Colon (tissue), 2 donors: ENCODE measurements around the gene ZNF749.
A peak's percentile ranks its signal among the peaks of the same experiment; 100 is the strongest.

Source experiments
- FAIRE-seq: peaks from 2 replicates; lab custom pipeline; 2012; peaks lifted over from hg19 to GRCh38; lab: Jason Lieb, UNC
- donor health status: control.
- donor health status: control.

Gene ZNF749

DNA sequence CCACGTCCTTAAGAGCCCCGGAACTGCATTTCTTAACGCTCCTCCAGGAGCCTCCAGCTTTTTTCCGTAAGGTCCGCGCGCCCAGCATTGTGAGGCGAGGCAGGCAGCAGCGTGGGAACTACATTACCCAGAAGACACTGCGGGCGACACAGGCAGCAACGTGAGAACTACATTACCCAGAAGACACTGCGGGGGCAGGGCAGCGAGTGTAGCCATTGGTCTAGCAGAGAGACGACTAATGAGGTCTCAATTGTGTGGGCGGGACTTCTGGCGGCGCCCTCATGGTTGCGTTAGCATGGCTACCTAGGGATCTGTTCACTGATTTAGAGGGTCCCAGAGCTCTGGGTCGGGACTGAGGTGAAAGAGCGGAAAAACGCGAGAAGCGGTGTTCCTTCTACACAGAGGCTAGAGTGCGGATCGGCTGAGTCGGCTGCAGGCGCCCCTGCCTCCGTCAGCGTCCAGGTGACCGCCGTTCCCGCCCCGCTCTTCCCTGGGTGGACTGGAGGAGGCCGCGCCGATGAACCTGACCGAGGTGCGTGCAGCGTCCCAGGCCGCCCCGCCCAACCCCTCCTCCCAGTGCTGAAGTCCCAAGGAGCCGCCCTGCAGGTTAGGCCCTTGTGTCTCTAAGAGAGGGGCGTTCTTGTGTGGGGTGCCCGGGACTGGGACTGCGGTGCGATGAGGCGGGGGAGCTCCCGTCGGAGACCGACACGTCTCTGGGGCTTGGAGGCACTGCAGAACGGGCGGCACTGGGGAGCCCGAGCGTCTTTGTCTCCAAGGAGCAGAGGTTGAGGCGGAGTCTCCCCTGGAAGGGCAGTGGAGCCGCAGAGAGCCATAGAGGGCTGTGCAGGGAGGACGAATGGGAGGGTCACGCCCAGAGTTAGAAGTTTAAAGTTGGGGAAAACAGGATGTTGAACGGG lies at the start of gene ZNF749:
Gene ZNF749, plus strand, starts transcription at position 264 of the 917 bp plus-strand sequence. Its CDS starts 254 bp downstream, at position 518.
- peak; percentile 90 for FAIRE-seq

DNA sequence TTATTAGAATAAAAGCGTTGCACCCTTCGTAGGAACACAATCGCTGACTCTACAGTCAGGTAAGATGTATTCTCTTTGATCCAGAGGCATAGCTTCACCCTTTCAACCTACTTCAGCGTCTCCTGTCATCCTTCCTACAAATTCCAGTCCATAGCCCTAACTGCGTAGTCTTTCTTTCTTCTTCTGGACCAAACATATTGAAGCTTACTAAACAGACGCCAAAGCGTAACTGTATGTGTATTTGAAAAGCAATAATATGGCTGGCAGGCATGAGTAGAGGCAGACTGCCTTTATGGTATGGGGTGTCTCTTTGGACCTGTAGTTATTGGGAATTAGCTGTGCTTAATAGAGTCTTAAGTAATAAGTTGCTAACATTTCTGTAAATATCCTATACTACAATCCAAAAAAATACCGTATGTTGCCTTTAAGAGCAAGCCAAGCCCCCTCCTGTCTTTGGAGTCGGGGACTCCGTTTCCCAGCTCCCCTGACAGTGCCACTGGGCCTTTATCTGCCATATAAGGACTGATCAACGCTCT lies 45.9 kb upstream of the ZNF749 start:
- FAIRE-seq, result no peak

DNA sequence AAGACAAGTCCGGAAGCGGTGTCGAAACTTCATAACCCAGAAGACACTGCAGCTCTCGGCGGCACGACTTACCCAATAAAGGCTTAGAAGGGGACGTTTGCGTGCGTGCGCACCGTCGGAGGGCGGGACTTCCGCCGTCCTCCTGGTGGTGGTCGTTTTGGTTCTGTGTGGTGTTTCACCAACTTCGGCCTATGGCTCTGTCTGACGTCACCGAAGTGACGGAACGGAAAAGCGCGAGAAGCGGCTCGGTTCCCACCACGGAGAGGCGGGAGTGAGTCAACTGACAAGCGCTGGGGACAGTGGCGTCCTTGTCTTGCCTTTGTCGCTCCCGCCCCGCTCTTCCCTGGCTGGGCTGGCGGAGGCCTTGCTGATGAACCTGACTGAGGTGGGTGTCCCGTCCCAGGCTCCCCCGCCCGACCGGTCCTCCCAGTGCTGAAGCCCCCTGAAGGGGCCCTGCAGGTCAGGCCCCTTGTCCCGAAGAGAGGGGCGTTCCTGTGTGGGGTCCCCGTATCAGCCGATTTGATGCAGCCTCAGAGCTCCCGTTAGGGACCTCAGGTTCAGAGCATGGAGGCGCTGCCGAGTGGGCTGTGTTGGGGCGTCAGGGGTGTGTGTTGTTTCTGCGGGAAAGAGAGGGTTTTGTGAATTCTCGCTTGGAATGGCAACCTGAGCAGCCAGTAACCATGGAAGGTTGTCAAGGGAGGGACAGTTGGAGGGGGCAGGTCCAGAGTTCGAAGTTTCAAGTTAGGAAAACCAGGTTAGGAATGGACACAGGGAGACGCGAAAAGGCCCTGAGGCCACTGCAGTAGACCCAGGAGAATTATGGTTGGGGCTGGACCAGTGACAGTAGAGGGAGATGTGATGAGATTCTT lies 45.2 kb upstream of the ZNF749 start, which contains the start of gene ZNF548:
Gene ZNF548, plus strand, starts transcription at position 125 of the 869 bp plus-strand sequence. Its CDS starts 246 bp downstream, at position 371.
- peak; percentile 38 for FAIRE-seq

DNA sequence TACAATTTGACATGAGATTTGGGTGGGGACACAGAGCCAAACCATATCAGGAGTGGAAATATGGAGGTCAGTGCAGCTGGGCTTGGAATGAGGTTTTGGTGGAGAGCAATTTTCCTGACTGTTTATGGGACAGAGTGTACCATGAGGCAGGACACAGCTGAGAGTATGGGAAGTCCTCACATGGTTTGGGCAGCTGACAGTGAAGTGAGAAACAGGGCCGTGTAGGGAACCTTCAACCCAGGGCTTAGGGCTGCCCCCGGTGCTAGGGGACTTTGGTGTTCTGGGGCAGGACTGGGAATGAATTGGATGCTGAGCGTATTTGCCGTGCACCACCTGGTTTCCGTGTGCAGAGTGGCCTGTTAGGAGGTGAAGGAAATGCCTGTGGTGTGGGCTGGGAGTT lies 39.4 kb upstream of the ZNF749 start:
- no peak for FAIRE-seq

DNA sequence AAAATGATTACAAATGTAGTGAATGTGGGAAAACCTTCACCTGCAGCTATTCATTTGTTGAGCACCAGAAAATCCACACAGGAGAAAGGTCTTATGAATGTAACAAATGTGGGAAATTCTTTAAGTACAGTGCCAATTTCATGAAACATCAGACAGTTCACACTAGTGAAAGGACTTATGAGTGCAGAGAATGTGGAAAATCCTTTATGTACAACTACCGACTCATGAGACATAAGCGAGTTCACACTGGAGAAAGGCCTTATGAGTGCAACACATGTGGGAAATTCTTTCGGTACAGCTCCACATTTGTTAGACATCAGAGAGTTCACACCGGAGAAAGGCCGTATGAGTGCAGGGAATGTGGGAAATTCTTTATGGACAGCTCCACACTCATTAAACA lies 36.3 kb upstream of the ZNF749 start:
- no peak for FAIRE-seq

DNA sequence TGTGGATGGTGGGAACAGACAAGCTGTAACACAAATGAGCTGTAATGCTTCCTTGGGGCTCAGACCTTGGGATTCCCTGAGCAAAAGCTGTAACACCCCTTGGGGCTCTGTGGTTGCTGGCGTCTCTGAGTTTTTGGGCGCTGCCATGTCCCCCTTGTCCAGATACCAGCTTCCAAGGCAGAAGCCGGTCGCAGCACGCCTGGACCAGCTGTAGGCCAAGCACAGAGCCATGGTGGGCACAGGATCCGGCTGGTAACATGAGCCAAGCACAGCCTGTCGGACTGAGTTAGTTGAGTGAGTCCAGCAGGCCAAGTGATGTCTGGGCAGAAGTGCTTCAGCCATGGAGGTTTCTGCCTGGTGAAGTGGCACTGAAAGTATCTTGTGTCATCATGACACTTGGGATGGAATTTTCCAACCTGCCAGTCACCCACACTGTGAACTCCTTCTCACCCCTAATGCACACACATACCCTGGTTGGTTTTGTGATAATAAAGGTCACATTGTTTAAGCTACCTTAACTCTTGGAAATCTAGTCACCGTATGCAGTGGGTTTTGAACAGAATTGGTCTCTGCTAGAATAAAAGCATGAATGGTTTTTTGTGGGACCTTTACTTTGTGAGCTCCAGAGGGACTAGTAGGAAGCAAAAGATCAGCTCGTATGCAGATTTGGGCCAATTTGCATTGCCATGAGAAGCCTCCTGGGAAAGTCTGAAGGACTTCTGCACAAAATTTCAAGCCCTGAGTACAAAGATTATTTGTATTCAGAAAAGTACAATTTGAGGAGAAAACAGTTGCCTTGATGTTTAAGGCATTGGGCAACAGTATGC lies 31.2 kb upstream of the ZNF749 start:
- FAIRE-seq, result no peak

DNA sequence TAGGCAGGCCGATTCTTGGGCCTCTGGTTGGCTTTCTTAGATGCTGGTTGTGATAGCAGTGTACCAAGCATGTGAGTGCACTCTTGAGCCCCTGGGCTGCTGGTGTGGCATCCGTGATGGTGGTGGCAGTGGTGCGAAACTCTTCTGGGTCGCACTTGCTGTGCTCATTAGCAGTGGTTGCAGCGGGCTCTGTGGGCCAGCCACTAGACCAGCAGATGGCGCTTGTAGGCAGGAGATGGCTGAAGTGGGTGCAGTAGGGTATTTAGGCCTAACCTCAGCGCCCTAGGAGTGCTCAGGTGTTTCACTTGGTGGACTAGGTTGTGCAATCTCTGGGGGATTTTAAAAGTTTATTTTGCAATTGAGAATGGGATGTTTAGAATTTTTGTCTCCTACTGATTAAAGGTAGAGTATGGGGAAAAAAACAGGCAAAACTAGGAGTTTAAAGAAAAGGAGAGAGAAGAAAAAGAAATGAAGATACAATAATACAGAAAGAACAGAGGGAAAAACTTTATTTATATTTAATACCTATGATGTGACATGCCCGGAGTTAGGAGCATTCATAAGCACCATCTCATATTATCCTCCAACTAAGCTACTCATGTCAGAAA lies 28.5 kb upstream of the ZNF749 start:
- no peak for FAIRE-seq

DNA sequence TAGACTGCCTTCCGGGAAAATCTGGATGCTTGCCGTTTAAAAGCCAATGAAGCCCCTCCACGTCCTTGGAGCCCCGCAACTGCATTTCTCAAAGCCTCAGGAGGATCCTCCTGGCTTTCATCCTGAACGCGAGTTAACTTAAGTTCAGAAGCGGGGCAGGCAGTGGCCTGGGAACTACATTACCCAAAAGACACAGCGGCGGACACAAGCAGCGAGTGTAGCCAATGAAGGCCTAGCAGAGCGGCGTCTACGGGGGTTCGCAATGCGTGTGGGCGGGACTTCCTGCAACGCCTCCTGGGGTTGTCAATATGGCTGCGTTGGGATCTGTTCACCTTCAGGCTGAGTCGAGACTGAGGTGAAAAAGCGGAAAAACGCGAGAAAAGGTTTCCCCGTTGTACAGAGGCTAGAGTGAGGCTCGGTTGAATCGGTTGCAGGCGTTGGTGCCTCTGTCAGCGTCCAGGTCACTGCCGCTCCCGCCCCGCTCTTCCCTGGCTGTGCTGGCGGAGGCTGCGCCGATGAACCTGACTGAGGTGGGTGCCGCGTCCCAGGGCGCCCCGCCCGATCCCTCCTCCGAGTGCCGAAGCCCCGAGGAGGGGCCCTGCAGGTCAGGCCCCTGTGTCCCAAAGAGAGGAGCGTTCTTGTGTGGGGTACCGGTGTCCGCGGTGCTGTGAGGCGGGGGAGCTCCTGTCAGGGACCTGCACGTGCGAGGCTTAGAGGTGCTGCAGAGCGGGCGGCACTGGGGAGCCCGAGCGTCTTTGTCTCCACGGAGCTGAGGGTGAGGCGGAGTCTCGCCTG lies 24.1 kb upstream of the ZNF749 start, which contains the start of gene ZNF17:
Gene ZNF17, plus strand, starts transcription at position 285 of the 795 bp plus-strand sequence. CDS start 2,455 bp downstream, outside the sequence.
- FAIRE-seq, result no peak

DNA sequence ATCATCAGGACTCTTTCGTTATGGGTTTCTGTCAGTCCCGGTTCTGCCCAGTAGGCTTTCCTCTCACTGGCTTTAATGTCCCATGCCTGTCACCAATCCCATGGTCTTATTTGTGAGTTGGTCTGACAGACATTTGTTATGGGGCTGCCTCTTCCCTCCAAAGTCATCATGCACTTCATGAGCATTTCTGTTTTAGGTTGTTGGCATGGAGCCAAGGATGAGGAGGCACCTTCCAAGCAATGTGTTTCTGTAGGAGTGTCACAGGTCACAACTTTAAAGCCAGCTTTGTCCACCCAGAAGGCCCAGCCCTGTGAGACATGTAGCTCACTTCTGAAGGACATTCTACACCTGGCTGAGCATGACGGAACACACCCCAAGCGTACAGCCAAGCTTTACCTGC lies 15.7 kb upstream of the ZNF749 start:
- FAIRE-seq, result no peak

DNA sequence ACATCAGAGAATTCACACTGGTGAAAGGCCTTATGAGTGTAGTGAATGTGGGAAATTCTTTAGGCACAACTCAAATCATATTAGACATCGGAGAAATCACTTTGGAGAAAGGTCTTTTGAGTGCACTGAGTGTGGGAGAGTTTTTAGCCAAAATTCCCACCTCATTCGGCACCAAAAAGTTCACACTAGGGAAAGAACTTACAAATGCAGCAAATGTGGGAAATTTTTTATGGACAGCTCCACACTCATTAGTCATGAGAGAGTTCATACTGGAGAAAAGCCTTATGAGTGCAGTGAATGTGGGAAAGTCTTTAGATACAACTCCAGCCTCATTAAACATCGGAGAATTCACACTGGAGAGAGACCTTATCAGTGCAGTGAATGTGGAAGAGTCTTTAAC lies 14.1 kb upstream of the ZNF749 start:
- no peak for FAIRE-seq

DNA sequence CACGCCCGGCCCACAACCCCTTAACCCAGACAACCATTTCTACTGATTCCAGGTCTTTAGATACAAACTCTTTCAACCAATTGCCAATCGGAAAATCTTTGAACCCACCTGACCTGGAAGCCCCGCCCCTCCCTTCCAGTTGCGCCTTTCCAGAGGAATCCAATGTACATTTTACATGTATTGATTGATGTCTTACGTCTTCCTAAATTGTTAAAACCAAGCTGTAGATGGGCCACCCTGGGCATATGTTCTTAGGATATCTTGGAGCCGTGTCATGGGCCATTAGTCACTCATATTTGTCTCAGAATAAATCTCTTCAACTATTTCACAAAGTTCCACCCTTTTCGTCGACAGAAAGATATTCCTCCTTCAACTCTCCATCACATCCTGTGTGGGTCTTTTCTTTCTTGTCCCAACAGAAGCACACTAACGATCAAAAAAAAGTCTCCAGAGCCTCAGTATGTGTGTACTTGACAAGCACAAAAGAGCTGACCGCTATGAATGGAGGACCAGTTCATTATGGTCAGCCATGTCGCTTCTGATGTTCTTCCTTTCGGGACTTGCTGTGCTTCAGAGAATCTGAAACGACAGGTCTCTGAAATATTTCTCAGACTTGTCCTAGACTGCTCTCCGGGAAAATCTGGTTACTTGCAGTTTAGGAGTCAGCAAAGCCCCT lies 601 bp upstream of the ZNF749 start:
- no peak for FAIRE-seq

DNA sequence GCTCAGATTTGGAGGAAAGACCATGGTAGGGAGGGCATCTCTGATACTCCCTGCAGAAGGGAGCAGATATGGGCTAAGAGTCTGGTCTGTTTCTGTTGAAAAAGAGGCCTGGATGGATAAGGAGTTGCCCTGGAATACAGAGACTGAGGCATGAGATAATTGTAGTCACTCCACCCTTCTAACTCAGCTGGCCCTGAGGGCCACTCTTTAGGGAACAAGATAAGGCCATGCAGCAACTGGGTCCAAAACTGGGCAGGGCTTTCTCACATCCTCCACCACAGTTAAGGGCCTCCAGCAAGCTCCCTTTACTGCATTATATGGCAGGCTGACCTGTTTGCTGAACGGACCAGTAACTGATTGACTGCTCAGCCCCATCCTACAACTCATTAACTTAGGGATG lies 1.3 kb downstream of the ZNF749 start:
- FAIRE-seq, result no peak

DNA sequence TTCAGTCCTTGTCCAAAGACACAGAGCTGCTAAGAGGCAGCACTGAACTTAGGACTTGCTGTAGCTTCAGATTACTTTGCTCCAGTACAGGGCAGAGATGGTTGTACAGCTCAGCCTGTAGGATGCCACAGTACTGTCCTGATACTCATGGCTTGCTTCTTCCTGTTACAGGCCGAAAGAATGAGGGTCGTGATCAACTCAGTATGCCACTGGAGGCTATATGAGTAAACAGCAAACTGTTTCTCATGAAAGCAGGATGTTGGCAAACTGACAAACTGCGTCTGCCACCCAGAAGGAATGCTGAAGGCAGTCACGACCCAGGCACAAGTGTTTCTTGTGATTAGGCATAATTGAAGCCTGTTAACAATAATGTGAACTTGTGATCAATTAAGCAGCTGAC lies 2.8 kb downstream of the ZNF749 start:
- no peak for FAIRE-seq

DNA sequence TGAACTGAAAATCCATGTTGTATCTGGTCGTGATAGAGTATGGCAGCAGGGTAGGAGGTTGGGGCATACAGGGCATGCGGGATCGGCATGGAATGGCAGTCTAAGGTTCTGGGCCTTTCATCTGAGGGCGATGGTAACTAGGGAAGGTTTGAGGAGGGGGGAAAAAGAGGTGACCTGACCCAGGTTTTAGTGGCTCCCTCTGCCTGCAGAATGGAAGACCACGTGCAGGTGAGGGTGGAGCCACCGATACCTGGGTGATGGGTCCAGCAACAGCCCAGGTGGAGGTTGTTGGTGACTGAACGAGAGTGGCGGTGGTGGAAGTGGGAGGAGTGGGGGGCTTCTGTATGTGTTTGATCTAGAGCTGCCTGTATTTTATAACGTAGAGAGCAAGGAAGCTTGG lies 3.8 kb downstream of the ZNF749 start:
- no peak for FAIRE-seq

DNA sequence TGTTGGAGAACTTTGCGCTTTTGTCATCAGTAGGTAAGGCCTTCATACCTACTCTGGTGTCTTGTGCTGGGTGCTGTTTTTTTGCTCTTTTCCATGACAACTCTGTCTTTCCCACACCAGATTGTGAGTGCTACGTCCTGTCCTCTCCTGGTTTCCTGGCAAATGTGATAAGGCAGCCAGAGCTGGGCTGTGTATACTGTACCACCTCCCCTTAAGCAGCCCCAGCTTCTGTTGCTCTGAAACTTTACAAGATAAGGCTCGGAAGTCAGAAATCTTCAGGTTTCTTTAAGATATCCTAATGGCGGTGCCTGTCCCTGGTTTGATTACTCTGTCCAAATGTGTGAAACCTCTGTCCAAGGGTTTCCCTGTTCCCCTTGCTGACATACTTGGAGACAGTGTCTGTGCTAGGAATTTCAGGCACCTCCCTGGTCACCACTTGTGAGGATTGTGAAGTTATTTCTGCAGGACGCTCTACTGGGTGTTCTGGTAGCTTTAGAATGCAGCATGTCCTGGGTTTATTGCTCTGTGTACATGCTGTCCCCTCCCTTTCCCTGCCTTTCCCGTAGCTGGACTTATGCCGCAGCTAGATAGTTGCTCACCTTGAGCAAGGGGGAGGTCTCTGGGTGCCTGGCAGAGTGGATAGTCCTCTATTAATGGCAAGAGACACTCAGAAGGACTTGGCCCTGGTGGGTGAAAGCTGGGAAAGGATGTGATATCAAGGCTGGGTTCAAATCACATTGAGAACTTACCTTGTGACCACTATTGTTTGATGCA lies 7.0 kb downstream of the ZNF749 start:
- no peak for FAIRE-seq

DNA sequence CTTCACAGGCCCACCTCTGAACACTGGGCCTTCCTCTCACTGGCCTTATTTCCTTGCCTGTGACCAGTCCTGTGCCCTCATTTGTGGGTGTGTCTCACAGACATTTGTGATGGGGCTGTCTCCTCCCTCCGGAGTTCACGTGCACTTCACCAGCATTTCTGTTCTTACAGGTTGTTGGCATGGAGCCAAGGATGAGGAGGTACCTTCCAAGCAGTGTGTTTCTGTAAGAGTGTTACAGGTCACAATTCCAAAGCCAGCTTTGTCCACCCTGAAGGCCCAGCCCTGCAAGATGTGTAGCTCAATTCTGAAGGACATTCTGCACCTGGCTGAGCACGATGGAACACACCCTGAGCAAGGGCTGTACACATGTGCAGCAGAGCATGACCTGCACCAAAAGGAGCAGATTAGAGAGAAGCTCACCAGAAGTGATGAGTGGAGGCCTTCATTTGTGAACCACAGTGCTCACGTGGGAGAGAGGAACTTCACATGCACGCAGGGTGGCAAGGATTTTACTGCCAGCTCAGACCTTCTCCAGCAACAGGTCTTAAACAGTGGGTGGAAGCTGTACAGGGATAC lies 8.1 kb downstream of the ZNF749 start:
- no peak for FAIRE-seq

DNA sequence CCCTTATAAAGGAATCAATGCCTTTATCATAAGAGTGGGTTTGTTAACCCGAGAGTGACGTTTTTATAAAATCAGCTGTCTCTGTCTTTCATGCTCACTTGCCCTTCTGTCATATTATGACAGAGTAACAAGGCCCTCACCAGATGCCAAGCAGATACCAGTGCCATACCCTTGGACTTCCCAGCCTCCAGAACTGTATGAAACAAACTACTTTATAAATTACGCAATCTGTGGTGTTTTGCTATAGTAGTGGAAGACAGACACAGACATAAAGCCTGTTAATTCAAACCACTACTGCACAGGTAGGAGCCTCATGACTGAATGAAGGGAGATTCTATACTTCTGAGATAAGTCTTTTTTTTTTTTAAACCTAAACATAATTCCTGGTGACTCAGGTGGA lies 17.2 kb downstream of the ZNF749 start:
- no peak for FAIRE-seq

DNA sequence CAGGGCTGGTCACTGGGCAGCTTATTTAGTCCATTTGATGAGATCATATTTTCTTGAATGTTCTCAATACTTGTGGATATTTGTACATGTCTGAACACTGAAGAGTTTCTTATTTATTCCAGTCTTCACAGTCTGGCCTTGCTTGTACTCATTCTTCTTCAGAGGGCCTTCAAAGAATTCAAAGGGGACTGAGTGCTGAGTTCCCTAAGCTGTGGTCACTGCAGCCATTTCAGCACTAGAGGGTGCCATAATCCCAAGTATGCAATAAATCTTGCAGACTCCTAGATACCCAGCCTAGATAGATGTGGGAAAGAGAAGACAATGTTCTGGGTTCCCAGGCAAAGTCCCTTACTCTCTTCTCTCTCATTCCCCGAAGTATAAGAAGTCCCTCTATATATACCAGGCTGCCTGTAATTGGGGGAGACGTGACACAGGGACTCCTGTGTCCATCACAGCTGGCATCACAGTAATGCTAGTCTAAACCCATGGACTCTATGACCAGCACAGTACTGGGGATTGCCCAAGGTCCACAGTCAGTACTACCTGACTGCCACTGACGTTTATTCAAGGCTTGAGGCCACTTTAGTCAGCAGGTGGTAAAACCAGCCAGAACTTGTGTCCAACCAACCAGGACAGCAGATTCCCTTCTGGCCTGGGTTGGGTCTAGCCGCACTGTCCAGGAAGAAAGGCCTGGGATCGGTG lies 30.7 kb downstream of the ZNF749 start:
- no peak for FAIRE-seq
